Uterus (tissue), 2 donors: ENCODE measurements around the gene KLF5.

Experiments
- CTCF ChIP-seq, 4 experiments: fragments of 200-600 bp in 2 of 4; fragments of 450-650 bp in 2 of 4; sonication (generic) in 2 of 4; IDR thresholded peaks; one replicate each; pipeline ENCODE4 v1.5.1; 2016 to 2019; ENCODE audit warnings: antibody characterized with exemption in 4 of 4, mild to moderate bottlenecking in 2 of 4, moderate library complexity in 1 of 4
- POLR2A ChIP-seq, 2 donors: fragments of 450-650 bp; IDR thresholded peaks; one replicate each; pipeline ENCODE4 v1.6.1; 2016; ENCODE audit warnings: antibody characterized with exemption in 2 of 2, mild to moderate bottlenecking in 1 of 2, moderate library complexity in 1 of 2

- no peak for TF ChIP-seq POLR2A (IDR thresholded peaks at IDR 0.05)
- TF ChIP-seq CTCF (IDR thresholded peaks at IDR 0.05), result no peak
Measured at GRCh38 chr13:73070451-73071098, 11.8 kb downstream of the KLF5 start.
